OCI-LY7 (cell line): ENCODE data around the gene ERCC8. TPM values are rescaled to one million over a fixed set of nuclear protein-coding genes. Genes with fewer than 3 reads are reported as not detected.
A peak's percentile ranks its signal among the peaks of the same experiment; 100 is the strongest.

ENCODE experiments used
- BruUV-seq: library from RNA; stranded (reverse); fragments of 400-500 nt; replicated peaks from 2 replicates; lab custom pipeline; 2021; lab: Mats Ljungman, UMichigan
- CTCF ChIA-PET: fragments of 300-600 bp; sonication (Branson Sonifier 250); formaldehyde crosslinking; loops from one replicate; lab custom pipeline; 2022; ENCODE audit warnings: antibody characterized with exemption; ENCODE audit not compliant: unreplicated experiment; lab: Charles Lee
- POLR2A ChIA-PET: fragments of 300-600 bp; sonication (Branson Sonifier 250); formaldehyde crosslinking; loops from one replicate; lab custom pipeline; 2022; ENCODE audit warnings: antibody characterized with exemption; lab: Charles Lee
- DNase-seq: peaks from one replicate; pipeline ENCODE4 v3.0.0-alpha.2; 2015; ENCODE audit warnings: low spot score
- H2AFZ ChIP-seq: fragments of 200-600 bp; sonication (generic), shearing (Covaris generic); 2 replicates; pipeline ENCODE4 v1.6.1; 2014; ENCODE audit warnings: mild to moderate bottlenecking, antibody characterized with exemption, low read length, moderate library complexity
- H3K27ac ChIP-seq: fragments of 200-600 bp; sonication (generic); 2 replicates; pipeline ENCODE4 v1.5.1; 2014; ENCODE audit warnings: mixed run types, low read depth, mild to moderate bottlenecking, moderate library complexity, low read length, inconsistent platforms; ENCODE audit not compliant: poor library complexity, severe bottlenecking
- H3K36me3 ChIP-seq: fragments of 200-600 bp; sonication (generic); 2 replicates; pipeline ENCODE4 v1.6.1; 2014; ENCODE audit warnings: mild to moderate bottlenecking, antibody characterized with exemption, low read length, moderate library complexity, mixed read lengths; ENCODE audit not compliant: insufficient read depth
- H3K4me1 ChIP-seq: fragments of 200-600 bp; sonication (generic); 2 replicates; pipeline ENCODE4 v1.5.1; 2014; ENCODE audit warnings: mild to moderate bottlenecking, low read length; ENCODE audit not compliant: insufficient read depth, poor library complexity, severe bottlenecking
- H3K4me2 ChIP-seq: fragments of 200-600 bp; sonication (generic); 2 replicates; pipeline ENCODE4 v1.6.1; 2014; ENCODE audit warnings: mild to moderate bottlenecking, low read length
- H3K4me3 ChIP-seq: fragments of 200-600 bp; sonication (generic); 2 replicates; pipeline ENCODE4 v1.5.1; 2014; ENCODE audit warnings: mild to moderate bottlenecking, low read depth, low read length; ENCODE audit not compliant: poor library complexity, severe bottlenecking
- H3K79me2 ChIP-seq: fragments of 200-600 bp; sonication (generic); 2 replicates; pipeline ENCODE4 v1.6.1; 2016; ENCODE audit warnings: low read depth, mild to moderate bottlenecking, low read length, moderate library complexity, mixed read lengths; ENCODE audit not compliant: insufficient read depth
- H3K9me2 ChIP-seq: fragments of 200-600 bp; sonication (generic); 2 replicates; pipeline ENCODE4 v1.6.1; 2016; ENCODE audit warnings: mild to moderate bottlenecking, low read length, mixed read lengths; ENCODE audit not compliant: insufficient read depth
- H3K9me3 ChIP-seq: fragments of 200-600 bp; sonication (generic); 2 replicates; pipeline ENCODE4 v1.6.1; 2014; ENCODE audit warnings: mild to moderate bottlenecking, mixed run types, low read length, mixed read lengths
- H4K20me1 ChIP-seq: fragments of 200-600 bp; sonication (generic); 2 replicates; pipeline ENCODE4 v1.6.1; 2014; ENCODE audit warnings: mild to moderate bottlenecking, antibody characterized with exemption, low read length, moderate library complexity, mixed read lengths; ENCODE audit not compliant: insufficient read depth
- EZH2phosphoT487 ChIP-seq: fragments of 200-600 bp; sonication (generic); IDR thresholded peaks from 2 replicates; pipeline ENCODE4 v1.6.1; 2018; ENCODE audit warnings: low read depth, borderline replicate concordance, mild to moderate bottlenecking, mixed run types, antibody characterized with exemption, low read length, moderate library complexity, mixed read lengths
- intact Hi-C: fragments of 100-400 bp; cut with micrococcal nuclease; formaldehyde crosslinking; loops from one replicate; pipeline ENCODE4 v1.10.0; 2022; ENCODE audit not compliant: unreplicated experiment
- total RNA-seq, 2 experiments: library from RNA; depleted of rRNA in 1 of 2; stranded (reverse); fragments of >200 nt in 1 of 2; shearing (Covaris generic) in 1 of 2; gene quantifications; 2 replicates each; pipeline ENCODE4 v1.2.3, GENCODE V29; 2014 to 2022
- TF ChIP-seq, protein P1 (sequence below): fragments of 200-600 bp; sonication (generic); conservative IDR thresholded peaks from 2 replicates; pipeline ENCODE4 v1.5.1; 2014; ENCODE audit warnings: mild to moderate bottlenecking, antibody characterized with exemption, low read length, moderate library complexity, mixed read lengths

The ERCC8 gene
- total RNA-seq, 2 experiments from 2014 or later, result 11.8 to 17.5 TPM

DNA sequence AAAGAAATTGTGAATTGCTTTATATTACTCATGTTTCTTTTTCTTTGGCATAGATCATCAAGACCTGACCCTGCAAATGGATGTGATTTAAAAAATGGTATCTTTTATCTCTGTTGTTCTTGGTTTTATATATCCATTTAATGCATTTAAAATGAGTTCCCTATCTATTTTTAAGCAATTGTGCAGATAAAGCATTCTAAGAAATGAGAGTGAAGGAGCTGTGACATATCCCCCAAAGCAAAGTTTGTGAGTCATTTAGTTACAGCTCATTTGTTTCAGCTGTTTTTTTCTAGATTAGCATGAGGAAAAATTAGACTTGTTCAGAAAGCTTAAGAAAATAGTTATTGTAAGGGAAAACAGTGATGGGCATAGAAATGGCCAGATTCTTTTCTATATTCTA, 93.2 kb downstream of the ERCC8 start:
- intact Hi-C loops, result no loop called here
- H3K79me2 ChIP-seq, result no peaks in the 10 kb centered on the region
- ChIA-PET CTCF (no interaction called here), POLR2A (interaction anchor here (0.7 to 1.2 kb wide), 2 partner anchors 35 to 1132 kb away, joined by 3 read pairs; no protein-coding TSS in a partner anchor)
- DNase-seq, result no peak
- no peak overlapping the region for H2AFZ ChIP-seq
- H4K20me1 ChIP-seq, result no peaks in the 10 kb centered on the region
- no peaks in the 10 kb centered on the region for H3K9me3 ChIP-seq
- H3K4me2 ChIP-seq, result no peak overlapping the region
- H3K27ac ChIP-seq, result no peak overlapping the region
- BruUV-seq, result no TSS peak
- no peaks in the 10 kb centered on the region for H3K36me3 ChIP-seq
- H3K9me2 ChIP-seq, result no peaks in the 10 kb centered on the region
- TF ChIP-seq EZH2phosphoT487, result no peak
- TF ChIP-seq, protein P1, sequence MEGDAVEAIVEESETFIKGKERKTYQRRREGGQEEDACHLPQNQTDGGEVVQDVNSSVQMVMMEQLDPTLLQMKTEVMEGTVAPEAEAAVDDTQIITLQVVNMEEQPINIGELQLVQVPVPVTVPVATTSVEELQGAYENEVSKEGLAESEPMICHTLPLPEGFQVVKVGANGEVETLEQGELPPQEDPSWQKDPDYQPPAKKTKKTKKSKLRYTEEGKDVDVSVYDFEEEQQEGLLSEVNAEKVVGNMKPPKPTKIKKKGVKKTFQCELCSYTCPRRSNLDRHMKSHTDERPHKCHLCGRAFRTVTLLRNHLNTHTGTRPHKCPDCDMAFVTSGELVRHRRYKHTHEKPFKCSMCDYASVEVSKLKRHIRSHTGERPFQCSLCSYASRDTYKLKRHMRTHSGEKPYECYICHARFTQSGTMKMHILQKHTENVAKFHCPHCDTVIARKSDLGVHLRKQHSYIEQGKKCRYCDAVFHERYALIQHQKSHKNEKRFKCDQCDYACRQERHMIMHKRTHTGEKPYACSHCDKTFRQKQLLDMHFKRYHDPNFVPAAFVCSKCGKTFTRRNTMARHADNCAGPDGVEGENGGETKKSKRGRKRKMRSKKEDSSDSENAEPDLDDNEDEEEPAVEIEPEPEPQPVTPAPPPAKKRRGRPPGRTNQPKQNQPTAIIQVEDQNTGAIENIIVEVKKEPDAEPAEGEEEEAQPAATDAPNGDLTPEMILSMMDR, result no peak
- no peaks in the 10 kb centered on the region for H3K4me1 ChIP-seq
- no peak overlapping the region for H3K4me3 ChIP-seq

DNA sequence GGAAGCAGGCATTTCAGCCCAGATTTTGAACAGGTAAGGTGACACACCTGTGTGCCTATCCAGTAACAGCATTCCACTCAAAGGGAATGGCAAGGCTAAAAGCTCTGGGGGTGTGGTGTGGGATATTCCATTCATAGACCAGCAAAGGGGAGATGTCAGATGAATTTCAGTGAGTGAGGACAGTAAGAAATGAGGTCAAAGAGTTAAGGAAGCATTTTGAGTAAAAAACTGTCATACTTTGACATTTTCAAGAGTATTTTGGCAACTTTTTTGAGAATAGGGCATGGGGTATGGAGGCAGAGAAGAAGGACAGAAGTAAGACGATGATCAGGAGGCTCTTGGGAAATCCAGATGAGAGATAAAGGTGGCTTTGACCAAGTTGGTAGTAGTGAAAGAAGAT, 98.6 kb downstream of the ERCC8 start:
- CTCF ChIA-PET, result no interaction called here
- no peak overlapping the region for H3K4me2 ChIP-seq
- H3K9me3 ChIP-seq, result no peaks in the 10 kb centered on the region
- no peaks in the 10 kb centered on the region for H3K9me2 ChIP-seq
- H3K79me2 ChIP-seq, result no peaks in the 10 kb centered on the region
- TF ChIP-seq, protein P1, result no peak
- no peak for TF ChIP-seq EZH2phosphoT487
- POLR2A ChIA-PET, result no interaction called here
- no peaks in the 10 kb centered on the region for H4K20me1 ChIP-seq
- DNase-seq, result no peak
- no peaks in the 10 kb centered on the region for H3K36me3 ChIP-seq
- H3K27ac ChIP-seq, result no peak overlapping the region
- H2AFZ ChIP-seq, result no peak overlapping the region
- intact Hi-C loops, result no loop called here
- no peaks in the 10 kb centered on the region for H3K4me1 ChIP-seq
- no TSS peak for BruUV-seq
- no peak overlapping the region for H3K4me3 ChIP-seq

DNA sequence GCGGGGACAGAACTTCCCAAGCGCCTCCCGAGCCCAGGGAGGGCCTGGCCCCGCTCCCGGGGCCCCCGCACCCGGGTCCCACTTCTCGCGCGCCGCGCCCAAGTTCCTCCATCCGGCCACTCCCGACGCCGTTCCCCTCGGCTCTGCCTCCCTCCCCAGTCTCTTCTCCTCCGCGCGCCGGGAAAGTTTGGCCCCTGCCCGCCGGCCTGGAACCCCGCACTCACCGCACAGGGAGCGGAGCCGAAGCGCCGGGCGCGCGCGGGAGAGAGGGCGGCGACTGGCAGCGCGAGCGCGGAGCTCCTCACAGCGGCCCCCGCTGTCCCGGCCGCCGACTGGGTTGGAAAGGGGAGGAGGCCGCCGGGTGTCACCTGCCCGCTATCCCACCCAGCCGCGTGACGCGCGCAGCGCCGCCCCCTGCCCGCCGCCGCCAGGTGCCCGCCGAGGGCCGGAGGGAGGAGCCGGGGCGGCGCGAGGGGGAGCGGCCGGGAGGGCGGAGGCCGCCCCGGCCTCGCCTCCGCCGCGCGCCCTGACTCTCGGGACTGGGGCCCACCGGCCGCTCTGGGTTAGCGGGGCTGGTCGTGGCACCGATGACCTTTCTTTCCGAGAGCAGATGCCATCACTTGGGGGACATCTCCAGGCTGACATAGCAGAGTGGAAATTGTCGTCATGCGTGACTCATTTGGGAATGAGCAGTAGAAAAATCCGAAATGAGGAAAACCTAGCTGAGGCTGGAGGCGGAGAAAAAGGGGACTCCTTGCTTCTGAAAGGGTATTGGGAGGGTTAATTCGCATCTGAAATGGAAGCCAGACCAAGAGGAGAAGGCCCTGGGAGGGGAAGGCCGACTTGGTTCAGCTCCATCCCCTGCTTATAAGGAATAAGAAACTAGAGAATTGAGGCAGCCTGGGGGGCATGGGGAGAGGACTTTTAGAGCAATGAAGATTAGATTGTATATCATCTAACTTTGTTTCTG, 100.6 kb downstream of the ERCC8 start, which contains the start of gene ELOVL7:
Gene ELOVL7, minus strand, starts transcription at position 334 of the 970 bp plus-strand sequence. CDS start 56,872 bp downstream, outside the sequence.
- no peak within 1 kb of the TSS for H3K4me3 ChIP-seq
- no peaks in the 10 kb centered on the region for H3K9me2 ChIP-seq
- ChIA-PET CTCF (no interaction called here), POLR2A (no interaction called here)
- no peak within 1 kb of the TSS for H3K27ac ChIP-seq
- no TSS peak for BruUV-seq
- DNase-seq, result no peak
- intact Hi-C loops, result no loop called here
- no peaks in the 10 kb centered on the region for H4K20me1 ChIP-seq
- no peak within 1 kb of the TSS for H2AFZ ChIP-seq
- no peaks in the 10 kb centered on the region for H3K4me1 ChIP-seq
- TF ChIP-seq, protein P1, result no peak
- TF ChIP-seq EZH2phosphoT487, result no peak
- no peaks in the 10 kb centered on the region for H3K9me3 ChIP-seq
- H3K36me3 ChIP-seq, result no peaks in the 10 kb centered on the region
- H3K79me2 ChIP-seq, result no peaks in the 10 kb centered on the region
- peak within 1 kb of the TSS; percentile 20; the same call in 1 of the 2 replicates for H3K4me2 ChIP-seq
